BLaER1 (cell line): ENCODE results near the gene ADD2.

Experiments used
- H3K27ac ChIP-seq: shearing (Covaris generic); formaldehyde crosslinking; 2 replicates; pipeline ENCODE4 v1.8.1; 2022
- H3K27me3 ChIP-seq: shearing (Covaris generic); formaldehyde crosslinking; 2 replicates; pipeline ENCODE4 v1.8.1; 2022
- H3K36me3 ChIP-seq: shearing (Covaris generic); formaldehyde crosslinking; 2 replicates; pipeline ENCODE4 v1.8.1; 2022
- H3K4me1 ChIP-seq: shearing (Covaris generic); formaldehyde crosslinking; 2 replicates; pipeline ENCODE4 v1.8.1; 2022
- H3K4me2 ChIP-seq: shearing (Covaris generic); formaldehyde crosslinking; 2 replicates; pipeline ENCODE4 v1.8.1; 2022
- H3K4me3 ChIP-seq: shearing (Covaris generic); formaldehyde crosslinking; 2 replicates; pipeline ENCODE4 v1.8.1; 2022
- H3K9ac ChIP-seq: shearing (Covaris generic); formaldehyde crosslinking; 2 replicates; pipeline ENCODE4 v1.8.1; 2022
- H3K9me3 ChIP-seq: shearing (Covaris generic); formaldehyde crosslinking; 2 replicates; pipeline ENCODE4 v1.8.1; 2022
- H4K20me1 ChIP-seq: shearing (Covaris generic); formaldehyde crosslinking; 2 replicates; pipeline ENCODE4 v1.8.1; 2022
- Cebpa-rat ChIP-seq: shearing (Covaris generic); IDR thresholded peaks from 2 replicates; pipeline ENCODE4 v1.8.1; 2022

ADD2 gene

DNA sequence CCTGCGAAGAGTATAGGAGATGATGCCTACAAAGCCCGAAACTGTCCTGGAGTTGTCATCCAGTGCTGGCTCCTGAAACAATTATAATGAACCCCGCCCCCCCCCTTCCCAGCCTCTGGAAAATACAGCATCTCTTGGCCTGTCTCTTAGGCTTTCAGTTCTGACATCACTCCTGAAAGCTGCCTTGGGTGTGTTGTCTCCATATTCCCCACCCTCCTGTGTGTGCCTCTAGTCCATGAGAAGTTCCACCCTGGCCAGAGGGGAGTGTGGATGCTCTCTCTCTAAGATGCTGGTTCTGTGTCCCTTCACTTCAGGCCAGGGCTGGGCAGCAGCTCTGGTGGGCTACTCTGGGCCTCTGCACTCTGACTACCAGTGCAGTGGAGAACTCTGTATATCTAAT is 155.4 kb downstream of the ADD2 start:
- peaks cover 7% of the 10 kb centered on the region for H3K4me1 ChIP-seq
- TF ChIP-seq Cebpa-rat: no peak

DNA sequence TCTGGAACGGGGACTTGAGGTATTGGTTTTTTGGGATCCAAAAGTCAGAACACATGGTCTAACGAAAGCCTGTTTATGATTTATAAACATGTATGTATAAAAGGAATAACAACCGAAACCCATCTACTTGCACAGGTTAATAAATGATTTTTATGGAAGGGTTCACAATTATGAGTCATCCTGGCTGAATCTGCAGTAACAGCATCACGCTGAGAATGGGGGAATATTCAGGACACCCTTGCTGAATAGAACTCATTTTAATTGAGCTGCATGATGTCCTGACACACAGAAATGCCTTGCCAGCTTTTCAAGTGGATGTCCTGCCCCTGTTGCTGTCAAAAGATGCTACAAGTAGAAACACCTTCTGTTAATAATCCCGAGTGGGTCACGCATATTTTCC is 159.6 kb downstream of the ADD2 start:
- no peaks in the 10 kb centered on the region for H3K27me3 ChIP-seq
- H3K4me2 ChIP-seq: no peak overlapping the region
- peaks cover 13% of the 10 kb centered on the region for H3K4me1 ChIP-seq
- no peaks in the 10 kb centered on the region for H4K20me1 ChIP-seq
- no peak overlapping the region for H3K27ac ChIP-seq
- no peak overlapping the region for H3K9ac ChIP-seq
- no peak for TF ChIP-seq Cebpa-rat
- no peaks in the 10 kb centered on the region for H3K36me3 ChIP-seq
- H3K4me3 ChIP-seq: no peak overlapping the region
- peaks cover 3% of the 10 kb centered on the region; the same call in 1 of the 2 replicates for H3K9me3 ChIP-seq

More for the DNA sequence above, 155.4 kb downstream of the ADD2 start:
- Histone ChIP-seq H3K27ac (no peak overlapping the region), H3K36me3 (no peaks in the 10 kb centered on the region), H4K20me1 (no peaks in the 10 kb centered on the region), H3K9me3 (no peaks in the 10 kb centered on the region), H3K27me3 (no peaks in the 10 kb centered on the region), H3K4me2 (no peak overlapping the region), H3K9ac (no peak overlapping the region), H3K4me3 (no peak overlapping the region)

DNA sequence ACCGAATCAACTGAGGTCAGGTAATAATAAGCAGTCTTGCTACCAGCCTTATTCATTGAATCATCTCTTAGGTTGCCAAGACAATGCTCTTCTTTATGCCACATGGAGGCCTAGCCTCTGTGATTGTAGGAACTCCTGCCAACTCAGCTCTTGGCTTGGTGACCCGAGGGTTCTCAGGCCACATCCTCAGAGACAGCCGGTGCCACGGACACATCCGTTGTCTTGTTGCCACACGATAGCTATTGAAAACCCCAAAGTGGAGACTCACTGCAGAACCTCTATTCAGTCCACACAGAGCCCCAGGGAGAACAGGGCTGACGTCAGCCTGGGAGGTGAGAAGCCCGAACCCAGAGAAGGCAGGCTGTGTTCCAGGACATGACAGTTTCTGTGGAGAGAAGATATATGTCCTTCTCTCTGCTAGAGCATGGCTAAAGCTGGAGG is 160.9 kb downstream of the ADD2 start:
- H4K20me1 ChIP-seq: no peaks in the 10 kb centered on the region
- no peak overlapping the region for H3K9ac ChIP-seq
- no peak overlapping the region for H3K27ac ChIP-seq
- TF ChIP-seq Cebpa-rat: no peak
- H3K4me2 ChIP-seq: no peak overlapping the region
- H3K9me3 ChIP-seq: peaks cover 3% of the 10 kb centered on the region; the same call in 1 of the 2 replicates
- no peak overlapping the region for H3K4me3 ChIP-seq
- no peaks in the 10 kb centered on the region for H3K36me3 ChIP-seq
- H3K27me3 ChIP-seq: no peaks in the 10 kb centered on the region
- H3K4me1 ChIP-seq: peaks cover 19% of the 10 kb centered on the region
